H9 (cell line): Measurements from ENCODE around the gene PPM1B. TPM values are rescaled to one million over a fixed set of nuclear protein-coding genes. Genes with fewer than 3 reads are reported as not detected.

Source experiments
- DNase-seq: peaks from one replicate; pipeline ENCODE4 v3.0.0-alpha.2; 2017
- H2AFZ ChIP-seq: one replicate; pipeline ENCODE4 v1.6.1; 2013; ENCODE audit warnings: mild to moderate bottlenecking, low read length, control low read depth, moderate library complexity
- H2AK5ac ChIP-seq: 2 replicates; pipeline ENCODE4 v1.6.1; 2013; ENCODE audit warnings: low read length, control low read depth, mixed read lengths; ENCODE audit not compliant: insufficient read length
- H2BK120ac ChIP-seq: one replicate; pipeline ENCODE4 v1.6.1; 2013; ENCODE audit warnings: low read depth, mild to moderate bottlenecking, low read length, control low read depth, inconsistent platforms; ENCODE audit not compliant: poor library complexity, severe bottlenecking
- H2BK12ac ChIP-seq: 2 replicates; pipeline ENCODE4 v1.6.1; 2013; ENCODE audit warnings: low read length, control low read depth, mixed read lengths, low read depth; ENCODE audit not compliant: insufficient read length
- H2BK15ac ChIP-seq: 2 replicates; pipeline ENCODE4 v1.6.1; 2013; ENCODE audit warnings: low read depth, low read length, control low read depth
- H2BK20ac ChIP-seq: one replicate; pipeline ENCODE4 v1.6.1; 2013; ENCODE audit warnings: low read depth, mild to moderate bottlenecking, low read length, control low read depth, inconsistent platforms; ENCODE audit not compliant: poor library complexity, severe bottlenecking
- H2BK5ac ChIP-seq: 2 replicates; pipeline ENCODE4 v1.6.1; 2013; ENCODE audit warnings: low read length, control low read depth, mixed read lengths; ENCODE audit not compliant: insufficient read length
- H3K14ac ChIP-seq: 2 replicates; pipeline ENCODE4 v1.6.1; 2013; ENCODE audit warnings: low read length, control low read depth; ENCODE audit not compliant: insufficient read depth
- H3K18ac ChIP-seq: 2 replicates; pipeline ENCODE4 v1.6.1; 2013; ENCODE audit warnings: low read depth, mild to moderate bottlenecking, mixed read lengths, low read length, control low read depth; ENCODE audit not compliant: insufficient read length
- H3K23ac ChIP-seq: 2 replicates; pipeline ENCODE4 v1.6.1; 2013; ENCODE audit warnings: low read length, control low read depth, mixed read lengths, low read depth; ENCODE audit not compliant: insufficient read length
- H3K23me2 ChIP-seq: 2 replicates; pipeline ENCODE4 v1.6.1; 2013; ENCODE audit warnings: low read depth, mild to moderate bottlenecking, mixed read lengths, low read length, control low read depth; ENCODE audit not compliant: insufficient read length, poor library complexity, severe bottlenecking
- H3K27ac ChIP-seq: 2 replicates; pipeline ENCODE4 v1.5.1; 2013; ENCODE audit warnings: low read length, control low read depth, mixed read lengths, low read depth; ENCODE audit not compliant: insufficient read length
- H3K27me3 ChIP-seq: 2 replicates; pipeline ENCODE4 v1.6.1; 2013; ENCODE audit warnings: low read length, control low read depth, inconsistent platforms; ENCODE audit not compliant: insufficient read depth
- H3K4ac ChIP-seq: 2 replicates; pipeline ENCODE4 v1.6.1; 2013; ENCODE audit warnings: low read depth, mild to moderate bottlenecking, control low read depth, inconsistent platforms, low read length, moderate library complexity
- H3K4me1 ChIP-seq: 2 replicates; pipeline ENCODE4 v1.6.1; 2013; ENCODE audit warnings: low read length, control low read depth, inconsistent platforms; ENCODE audit not compliant: insufficient read depth
- H3K4me2 ChIP-seq: 2 replicates; pipeline ENCODE4 v1.6.1; 2013; ENCODE audit warnings: low read length, control low read depth, mixed read lengths; ENCODE audit not compliant: insufficient read length, insufficient read depth
- H3K56ac ChIP-seq: 2 replicates; pipeline ENCODE4 v1.6.1; 2013; ENCODE audit warnings: low read depth, mild to moderate bottlenecking, mixed read lengths, low read length, control low read depth; ENCODE audit not compliant: insufficient read length
- H3K79me1 ChIP-seq: 2 replicates; pipeline ENCODE4 v1.6.1; 2013; ENCODE audit warnings: low read depth, mild to moderate bottlenecking, moderate library complexity, low read length, control low read depth, inconsistent platforms; ENCODE audit not compliant: insufficient read depth, poor library complexity, severe bottlenecking
- H3K79me2 ChIP-seq: 2 replicates; pipeline ENCODE4 v1.6.1; 2013; ENCODE audit warnings: low read length, control low read depth, inconsistent platforms; ENCODE audit not compliant: insufficient read depth
- H3K9ac ChIP-seq: 2 replicates; pipeline ENCODE4 v1.6.1; 2013; ENCODE audit warnings: low read length, control low read depth, mixed read lengths; ENCODE audit not compliant: insufficient read length; ENCODE audit errors: extremely low read depth
- H3K9me3 ChIP-seq: one replicate; pipeline ENCODE4 v1.6.1; 2013; ENCODE audit warnings: low read depth, low read length, inconsistent platforms; ENCODE audit not compliant: control insufficient read depth
- H3T11ph ChIP-seq: one replicate; pipeline ENCODE4 v1.6.1; 2013; ENCODE audit warnings: mild to moderate bottlenecking, low read length, control low read depth, inconsistent platforms
- H4K20me1 ChIP-seq: one replicate; pipeline ENCODE4 v1.6.1; 2013; ENCODE audit not compliant: control insufficient read depth, insufficient read length, insufficient read depth
- H4K5ac ChIP-seq: 2 replicates; pipeline ENCODE4 v1.6.1; 2013; ENCODE audit warnings: low read depth, mild to moderate bottlenecking, mixed read lengths, low read length, control low read depth; ENCODE audit not compliant: insufficient read length
- H4K8ac ChIP-seq: replicated peaks from 2 replicates; pipeline ENCODE4 v1.6.1; 2013; ENCODE audit warnings: low read length, control low read depth, mixed read lengths, low read depth; ENCODE audit not compliant: insufficient read length
- H4K91ac ChIP-seq: 2 replicates; pipeline ENCODE4 v1.6.1; 2013; ENCODE audit warnings: low read depth, mild to moderate bottlenecking, moderate library complexity, mixed read lengths, low read length, control low read depth; ENCODE audit not compliant: insufficient read length
- H3K27ac Mint-ChIP-seq, 3 experiments: 2 replicates in 2 of 3; 3 replicates in 1 of 3; pipeline ENCODE4 v1.8.0; 2020 to 2021; ENCODE audit warnings: mixed read lengths in 3 of 3, mild to moderate bottlenecking in 1 of 3, moderate library complexity in 1 of 3
- H3K27me3 Mint-ChIP-seq: 2 replicates; pipeline ENCODE4 v1.8.0; 2021; ENCODE audit warnings: low read depth, mild to moderate bottlenecking, moderate library complexity, mixed read lengths
- H3K36me3 Mint-ChIP-seq, 3 experiments: 2 replicates in 2 of 3; 3 replicates in 1 of 3; pipeline ENCODE4 v1.8.0; 2020 to 2021; ENCODE audit warnings: low read depth in 3 of 3, mixed read lengths in 3 of 3; ENCODE audit not compliant: insufficient read depth in 1 of 3
- H3K4me1 Mint-ChIP-seq, 2 experiments: 2 replicates each; pipeline ENCODE4 v1.8.0; 2020; ENCODE audit warnings: mixed read lengths in 2 of 2
- H3K4me3 Mint-ChIP-seq, 2 experiments: 2 replicates in 1 of 2; 3 replicates in 1 of 2; pipeline ENCODE4 v1.8.0; 2020 to 2021; ENCODE audit warnings: mild to moderate bottlenecking in 2 of 2, mixed read lengths in 2 of 2, moderate library complexity in 1 of 2
- H3K9me3 Mint-ChIP-seq, 2 experiments: 2 replicates in 1 of 2; 3 replicates in 1 of 2; pipeline ENCODE4 v1.8.0; 2020; ENCODE audit warnings: mild to moderate bottlenecking in 2 of 2, mixed read lengths in 2 of 2, moderate library complexity in 1 of 2
- WGBS: extraction: QIAGEN DNeasy Blood & Tissue Kit; methylation state at CpG from one replicate; pipeline ENCODE4 v1.1.7; 2013; ENCODE audit warnings: missing lambda C conversion rate, low lambda C conversion rate, mixed read lengths; ENCODE audit not compliant: insufficient read length; ENCODE audit errors: extremely low coverage; 5-methylcytosine and 5-hydroxymethylcytosine counted together
- total RNA-seq: library from RNA; stranded (reverse); gene quantifications from 2 replicates; pipeline ENCODE4 v1.2.1, GENCODE V29; 2021
- TF ChIP-seq, protein P1 (sequence below): fragments of 200-600 bp; sonication (generic); conservative IDR thresholded peaks from 3 replicates; pipeline ENCODE4 v1.8.0; 2021; ENCODE audit warnings: antibody characterized with exemption, mild to moderate bottlenecking

The PPM1B gene
- total RNA-seq, 1 experiment from 2014 or later, result 156 TPM

DNA sequence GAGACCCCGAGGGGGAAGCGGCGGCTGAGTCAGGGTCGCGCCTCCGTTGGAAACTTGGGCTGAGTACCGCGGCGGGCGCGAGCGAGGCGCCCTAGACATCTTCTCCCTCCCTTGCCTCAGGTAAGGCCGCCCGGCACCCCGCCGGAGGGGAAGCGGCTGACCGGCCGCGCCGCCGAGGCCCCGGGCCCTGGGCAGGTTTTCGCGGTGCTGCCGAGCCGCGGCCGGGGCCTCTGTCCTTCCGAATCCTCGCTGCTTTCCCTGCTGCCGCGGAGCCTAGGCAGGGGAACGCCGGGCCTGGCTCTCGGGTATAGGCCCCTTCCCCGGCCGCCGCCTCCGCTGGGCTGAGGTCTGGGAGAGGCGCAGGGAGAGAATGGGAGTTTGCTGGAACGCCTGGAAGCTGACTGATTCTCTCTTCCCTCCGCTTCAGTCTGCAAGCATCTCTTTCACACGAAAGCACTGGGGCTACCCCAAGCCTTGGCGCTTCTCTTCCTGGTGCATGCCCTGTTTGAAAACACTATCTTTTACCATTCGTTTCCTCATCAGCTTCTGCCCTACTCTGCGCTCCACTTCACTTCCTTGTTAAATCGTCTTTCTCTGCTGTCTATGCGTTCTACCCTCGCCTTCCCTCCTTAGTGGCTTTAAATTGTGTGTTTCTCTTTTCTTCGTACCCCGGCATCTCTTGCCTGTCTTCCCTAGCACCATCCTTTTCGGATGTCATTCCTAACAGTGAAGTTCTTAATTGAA is 652 bp downstream of the PPM1B start:
- Mint-ChIP-seq H3K4me3 (peak overlapping the region; percentile 91 to 96), H3K27ac (peak overlapping the region; percentile 91 to 97 (median 97)), H3K27me3 (no peaks in the 10 kb centered on the region), H3K4me1 (peaks cover 29 to 37% of the 10 kb centered on the region in 2 experiments), H3K9me3 (peaks cover 16 to 27% of the 10 kb centered on the region in 2 experiments), H3K36me3 (peaks cover 28 to 56% (median 35%) of the 10 kb centered on the region in 3 experiments)
- Histone ChIP-seq H2BK12ac (no peak overlapping the region), H3K79me1 (no peaks in the 10 kb centered on the region), H2AFZ (no peak overlapping the region), H3K23ac (no peak overlapping the region), H2BK5ac (no peak overlapping the region), H2BK120ac (no peak overlapping the region), H3K23me2 (peaks cover 4% of the 10 kb centered on the region), H3K4me2 (peak overlapping the region; percentile 97), H3K27me3 (no peaks in the 10 kb centered on the region), H2BK15ac (no peak overlapping the region), H3K79me2 (peaks cover 45% of the 10 kb centered on the region), H4K91ac (no peak overlapping the region), H3K18ac (peak overlapping the region; percentile 79), H3K56ac (peak overlapping the region; percentile 20), H3K4ac (no peak overlapping the region), H3K4me1 (peaks cover 3% of the 10 kb centered on the region; the same call in 1 of the 2 replicates), H4K5ac (no peak overlapping the region), H2AK5ac (no peak overlapping the region), H4K20me1 (no peaks in the 10 kb centered on the region), H2BK20ac (no peak overlapping the region), H3K14ac (peak overlapping the region; percentile 84), H3K9ac (peak overlapping the region; percentile 96), H4K8ac (no peak overlapping the region), H3T11ph (no peak overlapping the region), H3K27ac (no peak overlapping the region), H3K9me3 (no peaks in the 10 kb centered on the region)
- TF ChIP-seq, protein P1, sequence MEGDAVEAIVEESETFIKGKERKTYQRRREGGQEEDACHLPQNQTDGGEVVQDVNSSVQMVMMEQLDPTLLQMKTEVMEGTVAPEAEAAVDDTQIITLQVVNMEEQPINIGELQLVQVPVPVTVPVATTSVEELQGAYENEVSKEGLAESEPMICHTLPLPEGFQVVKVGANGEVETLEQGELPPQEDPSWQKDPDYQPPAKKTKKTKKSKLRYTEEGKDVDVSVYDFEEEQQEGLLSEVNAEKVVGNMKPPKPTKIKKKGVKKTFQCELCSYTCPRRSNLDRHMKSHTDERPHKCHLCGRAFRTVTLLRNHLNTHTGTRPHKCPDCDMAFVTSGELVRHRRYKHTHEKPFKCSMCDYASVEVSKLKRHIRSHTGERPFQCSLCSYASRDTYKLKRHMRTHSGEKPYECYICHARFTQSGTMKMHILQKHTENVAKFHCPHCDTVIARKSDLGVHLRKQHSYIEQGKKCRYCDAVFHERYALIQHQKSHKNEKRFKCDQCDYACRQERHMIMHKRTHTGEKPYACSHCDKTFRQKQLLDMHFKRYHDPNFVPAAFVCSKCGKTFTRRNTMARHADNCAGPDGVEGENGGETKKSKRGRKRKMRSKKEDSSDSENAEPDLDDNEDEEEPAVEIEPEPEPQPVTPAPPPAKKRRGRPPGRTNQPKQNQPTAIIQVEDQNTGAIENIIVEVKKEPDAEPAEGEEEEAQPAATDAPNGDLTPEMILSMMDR, result no peak
- WGBS, result no CpG with 5 or more reads among the region's 54 CpGs
- DNase-seq, result no peak
